Measurements from ENCODE around the gene ARRDC5. TPM values are rescaled to one million over a fixed set of nuclear protein-coding genes. Genes with fewer than 3 reads are reported as not detected.

ARRDC5 gene
- not detected in 3 replicates for total RNA-seq (2021)
- Bru-seq, nascent RNA, result not detected
- long read RNA-seq, experiment 1, result 0 reads
- long read RNA-seq, experiment 2, result 0 reads
- long read RNA-seq, experiment 3, result 0 reads

DNA sequence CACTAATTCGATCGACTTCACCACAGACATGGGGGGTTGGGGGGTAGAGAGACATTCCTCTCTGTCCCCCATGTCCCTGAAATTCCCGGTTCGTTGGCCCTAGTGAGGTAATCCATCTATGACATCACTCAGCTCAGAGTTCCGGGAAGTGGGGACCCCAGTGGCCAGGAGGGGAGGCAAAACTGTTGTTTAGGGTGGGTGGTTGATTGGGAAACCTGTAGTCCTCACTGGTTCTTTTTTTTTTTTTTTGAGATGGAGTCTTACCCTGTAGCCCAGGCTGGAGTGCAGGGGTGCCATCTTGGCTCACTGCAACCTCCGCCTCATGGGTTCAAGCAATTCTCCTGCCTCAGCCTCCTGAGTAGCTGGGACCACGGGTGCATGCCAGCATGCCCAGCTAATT is at the start of gene ARRDC5:
TSS of gene ARRDC5 (minus strand) at position 101 of the 400 bp plus-strand sequence. CDS start at position 30, 71 bp downstream.
- CTCF ChIA-PET, result interaction anchor here (0.8 to 1.2 kb wide), 2 partner anchors 35 to 51 kb away, joined by 3 read pairs; no protein-coding TSS in a partner anchor
- ATAC-seq (no peak), DNase-seq (ENCODE audit: low spot score) (no peak)
- Mint-ChIP-seq H3K9me3 (no peaks in the 10 kb centered on the region), H3K27me3 (ENCODE audit: low read depth) (peaks cover 51% of the 10 kb centered on the region), H3K36me3 (no peaks in the 10 kb centered on the region), H3K4me1 (no peaks in the 10 kb centered on the region), H3K27ac (no peak within 1 kb of the TSS; the same call in 1 of the 2 replicates), H3K4me3 (no peak within 1 kb of the TSS)
- TF ChIP-seq, protein P1, sequence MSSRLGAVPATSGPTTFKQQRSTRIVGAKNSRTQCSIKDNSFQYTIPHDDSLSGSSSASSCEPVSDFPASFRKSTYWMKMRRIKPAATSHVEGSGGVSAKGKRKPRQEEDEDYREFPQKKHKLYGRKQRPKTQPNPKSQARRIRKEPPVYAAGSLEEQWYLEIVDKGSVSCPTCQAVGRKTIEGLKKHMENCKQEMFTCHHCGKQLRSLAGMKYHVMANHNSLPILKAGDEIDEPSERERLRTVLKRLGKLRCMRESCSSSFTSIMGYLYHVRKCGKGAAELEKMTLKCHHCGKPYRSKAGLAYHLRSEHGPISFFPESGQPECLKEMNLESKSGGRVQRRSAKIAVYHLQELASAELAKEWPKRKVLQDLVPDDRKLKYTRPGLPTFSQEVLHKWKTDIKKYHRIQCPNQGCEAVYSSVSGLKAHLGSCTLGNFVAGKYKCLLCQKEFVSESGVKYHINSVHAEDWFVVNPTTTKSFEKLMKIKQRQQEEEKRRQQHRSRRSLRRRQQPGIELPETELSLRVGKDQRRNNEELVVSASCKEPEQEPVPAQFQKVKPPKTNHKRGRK (CRISPR knock-in tag; IDR thresholded peaks at IDR 0.05; ENCODE audit: borderline replicate concordance), result no peak
- TF ChIP-seq, protein P2, sequence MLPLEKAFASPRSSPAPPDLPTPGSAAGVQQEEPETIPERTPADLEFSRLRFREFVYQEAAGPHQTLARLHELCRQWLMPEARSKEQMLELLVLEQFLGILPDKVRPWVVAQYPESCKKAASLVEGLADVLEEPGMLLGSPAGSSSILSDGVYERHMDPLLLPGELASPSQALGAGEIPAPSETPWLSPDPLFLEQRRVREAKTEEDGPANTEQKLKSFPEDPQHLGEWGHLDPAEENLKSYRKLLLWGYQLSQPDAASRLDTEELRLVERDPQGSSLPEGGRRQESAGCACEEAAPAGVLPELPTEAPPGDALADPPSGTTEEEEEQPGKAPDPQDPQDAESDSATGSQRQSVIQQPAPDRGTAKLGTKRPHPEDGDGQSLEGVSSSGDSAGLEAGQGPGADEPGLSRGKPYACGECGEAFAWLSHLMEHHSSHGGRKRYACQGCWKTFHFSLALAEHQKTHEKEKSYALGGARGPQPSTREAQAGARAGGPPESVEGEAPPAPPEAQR (CRISPR knock-in tag; IDR thresholded peaks at IDR 0.05), result no peak
- TF ChIP-seq SP1 (CRISPR knock-in tag; conservative IDR thresholded peaks at IDR 0.05) (no peak), MYBL2 (CRISPR knock-in tag; IDR thresholded peaks at IDR 0.05) (no peak), TCF7 (CRISPR knock-in tag; IDR thresholded peaks at IDR 0.05; ENCODE audit: low read depth) (no peak), ZNF121 (CRISPR knock-in tag; IDR thresholded peaks at IDR 0.05) (no peak), RELA (CRISPR knock-in tag; IDR thresholded peaks at IDR 0.05; ENCODE audit: borderline replicate concordance) (no peak)
- TF ChIP-seq, protein P3, sequence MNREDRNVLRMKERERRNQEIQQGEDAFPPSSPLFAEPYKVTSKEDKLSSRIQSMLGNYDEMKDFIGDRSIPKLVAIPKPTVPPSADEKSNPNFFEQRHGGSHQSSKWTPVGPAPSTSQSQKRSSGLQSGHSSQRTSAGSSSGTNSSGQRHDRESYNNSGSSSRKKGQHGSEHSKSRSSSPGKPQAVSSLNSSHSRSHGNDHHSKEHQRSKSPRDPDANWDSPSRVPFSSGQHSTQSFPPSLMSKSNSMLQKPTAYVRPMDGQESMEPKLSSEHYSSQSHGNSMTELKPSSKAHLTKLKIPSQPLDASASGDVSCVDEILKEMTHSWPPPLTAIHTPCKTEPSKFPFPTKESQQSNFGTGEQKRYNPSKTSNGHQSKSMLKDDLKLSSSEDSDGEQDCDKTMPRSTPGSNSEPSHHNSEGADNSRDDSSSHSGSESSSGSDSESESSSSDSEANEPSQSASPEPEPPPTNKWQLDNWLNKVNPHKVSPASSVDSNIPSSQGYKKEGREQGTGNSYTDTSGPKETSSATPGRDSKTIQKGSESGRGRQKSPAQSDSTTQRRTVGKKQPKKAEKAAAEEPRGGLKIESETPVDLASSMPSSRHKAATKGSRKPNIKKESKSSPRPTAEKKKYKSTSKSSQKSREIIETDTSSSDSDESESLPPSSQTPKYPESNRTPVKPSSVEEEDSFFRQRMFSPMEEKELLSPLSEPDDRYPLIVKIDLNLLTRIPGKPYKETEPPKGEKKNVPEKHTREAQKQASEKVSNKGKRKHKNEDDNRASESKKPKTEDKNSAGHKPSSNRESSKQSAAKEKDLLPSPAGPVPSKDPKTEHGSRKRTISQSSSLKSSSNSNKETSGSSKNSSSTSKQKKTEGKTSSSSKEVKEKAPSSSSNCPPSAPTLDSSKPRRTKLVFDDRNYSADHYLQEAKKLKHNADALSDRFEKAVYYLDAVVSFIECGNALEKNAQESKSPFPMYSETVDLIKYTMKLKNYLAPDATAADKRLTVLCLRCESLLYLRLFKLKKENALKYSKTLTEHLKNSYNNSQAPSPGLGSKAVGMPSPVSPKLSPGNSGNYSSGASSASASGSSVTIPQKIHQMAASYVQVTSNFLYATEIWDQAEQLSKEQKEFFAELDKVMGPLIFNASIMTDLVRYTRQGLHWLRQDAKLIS (CRISPR knock-in tag; IDR thresholded peaks at IDR 0.05; ENCODE audit: borderline replicate concordance), result no peak
- TF ChIP-seq, protein P4, sequence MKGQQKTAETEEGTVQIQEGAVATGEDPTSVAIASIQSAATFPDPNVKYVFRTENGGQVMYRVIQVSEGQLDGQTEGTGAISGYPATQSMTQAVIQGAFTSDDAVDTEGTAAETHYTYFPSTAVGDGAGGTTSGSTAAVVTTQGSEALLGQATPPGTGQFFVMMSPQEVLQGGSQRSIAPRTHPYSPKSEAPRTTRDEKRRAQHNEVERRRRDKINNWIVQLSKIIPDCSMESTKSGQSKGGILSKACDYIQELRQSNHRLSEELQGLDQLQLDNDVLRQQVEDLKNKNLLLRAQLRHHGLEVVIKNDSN (CRISPR knock-in tag; IDR thresholded peaks at IDR 0.05), result no peak
- POLR2A ChIA-PET, result no interaction called here

DNA sequence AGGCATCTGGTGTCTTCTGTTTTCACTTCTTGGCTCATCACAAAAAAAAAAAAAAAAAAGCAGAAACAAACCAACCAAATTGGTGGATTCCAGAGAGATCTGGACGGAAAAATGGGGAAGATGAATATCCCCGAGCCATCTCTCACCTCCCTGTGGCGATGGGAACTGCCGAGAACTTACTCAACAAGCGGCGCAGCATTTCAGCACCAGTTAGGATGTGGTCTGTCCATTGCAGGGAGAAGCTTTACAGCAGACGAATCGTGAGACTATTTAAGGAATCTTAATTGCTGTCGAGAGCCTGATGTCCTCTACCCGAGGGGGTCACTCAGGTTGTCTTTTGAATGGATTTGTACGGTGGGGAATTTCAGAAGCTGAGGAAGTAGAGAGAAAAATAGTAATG is 49.0 kb upstream of the ARRDC5 start:
- no peaks in the 10 kb centered on the region for H3K9me3 Mint-ChIP-seq
- H3K4me3 Mint-ChIP-seq, result no peak overlapping the region
- H3K27me3 Mint-ChIP-seq (ENCODE audit: low read depth), result no peaks in the 10 kb centered on the region
- no peaks in the 10 kb centered on the region for H3K4me1 Mint-ChIP-seq
- ATAC-seq (no peak), DNase-seq (ENCODE audit: low spot score) (no peak)
- POLR2A ChIA-PET, result interaction anchor here (0.7 kb wide), 1 partner anchor 1229 kb away, joined by 3 read pairs; no protein-coding TSS in a partner anchor
- H3K27ac Mint-ChIP-seq, result peak overlapping the region; percentile 34; the same call in 1 of the 2 replicates
- CTCF ChIA-PET, result interaction anchor here (1.0 kb wide), 1 partner anchor 50 kb away, joined by 3 read pairs; no protein-coding TSS in a partner anchor
- H3K36me3 Mint-ChIP-seq, result peaks cover 52% of the 10 kb centered on the region
- no peak for TF ChIP-seq PREB (CRISPR knock-in tag; IDR thresholded peaks at IDR 0.05; ENCODE audit: borderline replicate concordance)
- no peak for TF ChIP-seq NFYB (CRISPR knock-in tag; conservative IDR thresholded peaks at IDR 0.05; ENCODE audit: low read depth)
- TF ChIP-seq FOXP1 (CRISPR knock-in tag; IDR thresholded peaks at IDR 0.05; ENCODE audit: borderline replicate concordance), result no peak
- TF ChIP-seq GTF2I (CRISPR knock-in tag; conservative IDR thresholded peaks at IDR 0.05), result no peak
- TF ChIP-seq NFE2L1 (CRISPR knock-in tag; IDR thresholded peaks at IDR 0.05), result no peak
- TF ChIP-seq PRRX2 (CRISPR knock-in tag; IDR thresholded peaks at IDR 0.05), result no peak
- no peak for TF ChIP-seq NR2C2 (CRISPR knock-in tag; IDR thresholded peaks at IDR 0.05)
- TF ChIP-seq SOX15 (CRISPR knock-in tag; IDR thresholded peaks at IDR 0.05), result no peak
- TF ChIP-seq TEAD1 (CRISPR knock-in tag; IDR thresholded peaks at IDR 0.05), result no peak
- TF ChIP-seq ZNF263 (CRISPR knock-in tag; IDR thresholded peaks at IDR 0.05; ENCODE audit: low read depth), result no peak
- TF ChIP-seq, protein P5, sequence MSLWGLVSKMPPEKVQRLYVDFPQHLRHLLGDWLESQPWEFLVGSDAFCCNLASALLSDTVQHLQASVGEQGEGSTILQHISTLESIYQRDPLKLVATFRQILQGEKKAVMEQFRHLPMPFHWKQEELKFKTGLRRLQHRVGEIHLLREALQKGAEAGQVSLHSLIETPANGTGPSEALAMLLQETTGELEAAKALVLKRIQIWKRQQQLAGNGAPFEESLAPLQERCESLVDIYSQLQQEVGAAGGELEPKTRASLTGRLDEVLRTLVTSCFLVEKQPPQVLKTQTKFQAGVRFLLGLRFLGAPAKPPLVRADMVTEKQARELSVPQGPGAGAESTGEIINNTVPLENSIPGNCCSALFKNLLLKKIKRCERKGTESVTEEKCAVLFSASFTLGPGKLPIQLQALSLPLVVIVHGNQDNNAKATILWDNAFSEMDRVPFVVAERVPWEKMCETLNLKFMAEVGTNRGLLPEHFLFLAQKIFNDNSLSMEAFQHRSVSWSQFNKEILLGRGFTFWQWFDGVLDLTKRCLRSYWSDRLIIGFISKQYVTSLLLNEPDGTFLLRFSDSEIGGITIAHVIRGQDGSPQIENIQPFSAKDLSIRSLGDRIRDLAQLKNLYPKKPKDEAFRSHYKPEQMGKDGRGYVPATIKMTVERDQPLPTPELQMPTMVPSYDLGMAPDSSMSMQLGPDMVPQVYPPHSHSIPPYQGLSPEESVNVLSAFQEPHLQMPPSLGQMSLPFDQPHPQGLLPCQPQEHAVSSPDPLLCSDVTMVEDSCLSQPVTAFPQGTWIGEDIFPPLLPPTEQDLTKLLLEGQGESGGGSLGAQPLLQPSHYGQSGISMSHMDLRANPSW (CRISPR knock-in tag; conservative IDR thresholded peaks at IDR 0.05; ENCODE audit: low read depth), result no peak
- TF ChIP-seq MLX (CRISPR knock-in tag; IDR thresholded peaks at IDR 0.05), result no peak

All from WTC11 (cell line).